SH-SY5Y (cell line): ENCODE results near the gene RASD2.

ENCODE experiments used
- GATA2 ChIP-seq: IDR thresholded peaks from 2 replicates; pipeline ENCODE4 v1.6.1; 2011; ENCODE audit warnings: mild to moderate bottlenecking, low read depth, low read length
- GATA3 ChIP-seq: IDR thresholded peaks from 2 replicates; pipeline ENCODE4 v1.6.1; 2011; ENCODE audit warnings: low read depth, mild to moderate bottlenecking, low read length, moderate library complexity

The RASD2 gene

GRCh38 chr22:35560824-35561223, 20.2 kb downstream of the RASD2 start:
- no peak for TF ChIP-seq GATA3
- TF ChIP-seq GATA2: no peak

- TF ChIP-seq GATA3 (no peak), GATA2 (no peak)
Measured at GRCh38 chr22:35561796-35562526, 21.3 kb downstream of the RASD2 start.

- no peak for TF ChIP-seq GATA3
- TF ChIP-seq GATA2: no peak
Measured at GRCh38 chr22:35563211-35563610, 22.6 kb downstream of the RASD2 start.

DNA sequence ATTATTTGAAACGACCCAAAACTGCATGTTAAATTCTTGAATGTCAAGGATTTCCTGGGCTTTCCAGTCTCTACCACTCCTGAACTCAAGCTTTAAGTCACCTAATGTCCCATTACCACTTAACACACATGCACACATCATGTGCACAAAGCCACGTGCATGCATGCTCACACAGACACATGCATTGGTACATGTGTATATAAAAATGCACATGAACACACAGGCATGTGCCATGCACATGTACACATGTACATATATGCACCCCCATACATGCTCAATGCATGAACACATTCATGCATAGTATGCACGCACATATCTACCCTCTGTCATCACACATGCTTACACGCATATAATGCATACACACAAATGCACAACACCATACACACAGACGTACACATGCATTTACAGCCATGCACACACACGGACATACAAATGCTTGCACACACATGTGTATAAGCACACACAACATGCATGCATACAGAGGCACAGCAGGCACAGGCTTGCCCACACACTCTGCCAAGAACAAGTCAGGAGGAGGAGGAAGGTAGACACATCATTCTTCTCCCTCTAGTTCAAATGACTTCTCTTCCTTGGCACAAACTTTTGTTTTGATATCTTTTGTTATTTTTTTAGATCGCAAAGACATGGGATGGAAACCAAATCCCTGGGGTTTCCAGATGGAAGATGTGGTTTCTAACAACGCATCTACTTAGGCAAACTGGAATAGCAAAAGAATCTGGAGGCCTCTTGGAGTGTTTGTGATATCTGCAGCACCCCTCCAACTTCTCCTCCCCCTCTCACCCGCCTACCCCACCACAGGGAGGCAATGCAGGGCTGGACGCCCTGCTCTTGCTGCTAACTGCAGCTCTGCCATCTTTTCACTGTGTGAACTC, 24.6 kb downstream of the RASD2 start:
- TF ChIP-seq GATA3 (no peak), GATA2 (no peak)

DNA sequence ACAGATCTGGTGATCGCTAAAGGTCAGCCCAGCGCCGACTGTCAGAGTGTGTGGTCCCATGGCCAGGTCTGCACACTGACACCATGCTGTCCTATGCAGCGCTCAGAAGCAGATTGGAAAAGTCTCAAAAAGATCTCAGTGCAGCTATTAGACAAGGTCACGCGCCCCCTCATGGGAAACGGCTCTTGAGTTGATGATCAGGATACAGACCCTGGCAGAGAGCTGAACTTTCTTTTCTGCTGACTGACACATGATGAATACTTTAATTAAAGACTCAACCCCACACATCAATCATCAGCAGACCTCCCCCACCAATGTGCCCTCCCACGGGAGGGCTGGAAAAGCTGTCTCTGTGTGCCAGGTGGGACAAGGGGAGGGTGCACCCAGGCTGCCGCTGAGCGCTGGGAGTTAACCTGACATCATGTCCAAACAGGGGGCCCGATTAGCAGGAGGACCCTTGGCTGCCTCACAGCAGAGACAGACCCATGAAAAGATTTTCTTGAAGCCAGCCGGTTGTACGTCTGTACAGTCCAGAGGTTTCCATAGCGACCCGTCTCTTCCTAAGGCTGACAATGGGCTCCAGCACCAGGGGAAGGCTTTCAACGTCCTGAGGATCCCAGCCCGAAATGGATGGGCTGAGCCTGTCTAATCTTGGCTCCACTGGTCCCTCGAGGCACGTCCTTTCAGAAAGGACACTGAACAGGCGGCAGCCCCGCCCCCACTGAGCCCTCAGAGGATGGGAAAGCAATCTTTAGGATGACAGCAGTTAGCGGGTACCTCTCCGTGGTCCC, 26.9 kb downstream of the RASD2 start:
- TF ChIP-seq GATA2: no peak
- no peak for TF ChIP-seq GATA3

DNA sequence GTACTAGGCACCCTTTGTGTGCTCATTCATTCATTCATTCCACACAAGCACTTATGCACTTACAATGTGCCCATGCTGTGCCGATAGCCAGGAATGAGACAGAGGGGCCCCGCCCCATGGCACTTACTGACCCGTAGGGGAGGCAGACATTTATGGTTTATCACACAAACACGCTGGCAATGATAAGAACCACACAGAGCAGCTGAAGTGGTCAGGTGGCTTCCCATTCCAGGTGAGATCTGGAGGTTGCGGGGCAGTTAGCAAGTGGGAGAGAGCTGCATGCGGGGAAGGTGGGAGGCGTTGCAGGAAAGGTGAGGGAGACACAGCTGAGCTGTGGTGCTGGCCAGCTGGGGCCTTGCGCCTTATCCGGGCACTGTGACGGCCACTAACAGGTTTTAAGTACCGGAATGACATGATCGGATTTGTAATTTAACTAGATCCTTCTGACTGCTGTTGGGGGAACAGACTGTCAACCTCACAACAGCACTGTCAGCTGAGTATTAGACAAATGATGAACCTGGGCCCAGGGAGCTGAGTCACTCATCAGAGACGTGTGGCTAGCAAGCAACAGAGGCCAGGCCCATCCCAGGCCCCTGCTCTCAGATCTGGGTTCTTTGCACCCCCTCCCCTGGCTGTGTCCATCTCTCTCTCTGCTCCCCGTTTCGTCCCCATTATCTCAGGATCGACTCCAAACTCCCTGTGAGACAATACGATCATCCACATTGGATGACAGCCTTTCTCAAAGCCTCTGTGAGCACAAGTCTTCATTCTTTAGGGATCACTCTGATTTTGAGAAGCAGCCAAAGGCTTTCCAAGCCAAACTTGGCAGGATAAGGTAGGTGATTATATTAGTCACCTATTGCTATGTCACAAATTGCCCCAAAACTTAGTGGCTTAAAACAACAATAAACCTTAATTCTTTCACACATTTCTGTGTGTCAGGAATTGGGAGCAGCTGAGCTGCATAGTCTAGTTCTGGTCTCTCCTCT, 28.4 kb downstream of the RASD2 start:
- no peak for TF ChIP-seq GATA3
- TF ChIP-seq GATA2: no peak

DNA sequence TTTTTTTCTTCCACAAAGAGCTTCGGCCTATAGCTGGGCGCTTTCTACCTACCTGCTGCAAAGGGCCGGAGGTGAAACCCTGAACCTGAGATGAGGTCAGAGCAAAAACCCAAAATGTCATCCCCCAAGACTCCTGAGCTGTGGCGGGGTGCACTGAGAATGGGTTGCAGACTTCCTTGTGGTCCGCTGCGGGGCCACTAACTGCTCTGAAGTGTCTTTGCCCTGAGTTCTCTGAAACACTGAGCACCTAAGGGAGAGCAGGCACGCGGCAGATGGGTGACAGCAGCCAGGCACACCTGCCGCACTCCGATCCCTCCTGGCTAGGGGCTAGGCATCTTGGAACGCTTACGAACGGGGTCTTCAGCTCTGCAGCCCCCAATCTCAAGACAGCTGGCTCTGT, 29.3 kb downstream of the RASD2 start:
- no peak for TF ChIP-seq GATA2
- no peak for TF ChIP-seq GATA3

GRCh38 chr22:35570686-35571194, 30.1 kb downstream of the RASD2 start:
- TF ChIP-seq GATA3: no peak
- TF ChIP-seq GATA2: no peak

DNA sequence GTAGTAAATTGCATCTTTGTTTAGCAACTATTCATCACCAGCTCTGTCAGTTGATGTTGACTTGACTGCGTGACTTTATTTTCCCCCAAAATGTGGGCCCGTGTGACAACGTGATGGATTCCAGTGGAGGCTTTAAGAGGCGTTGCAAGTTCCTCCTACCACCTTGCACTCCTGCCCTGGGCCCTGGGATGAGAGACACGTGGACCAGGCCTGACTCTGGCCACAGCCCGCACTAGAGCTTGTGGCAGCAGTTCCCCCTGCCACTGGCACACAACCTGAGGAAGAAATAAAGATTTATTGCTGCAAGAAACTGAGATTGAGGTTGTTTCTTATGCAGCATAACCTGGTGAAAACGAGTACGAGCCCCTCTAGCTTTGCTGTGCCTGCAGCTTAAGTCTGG, 31.9 kb downstream of the RASD2 start:
- no peak for TF ChIP-seq GATA3
- no peak for TF ChIP-seq GATA2

- TF ChIP-seq GATA2 (no peak), GATA3 (no peak)
Measured at GRCh38 chr22:35575116-35575748, 34.6 kb downstream of the RASD2 start.

DNA sequence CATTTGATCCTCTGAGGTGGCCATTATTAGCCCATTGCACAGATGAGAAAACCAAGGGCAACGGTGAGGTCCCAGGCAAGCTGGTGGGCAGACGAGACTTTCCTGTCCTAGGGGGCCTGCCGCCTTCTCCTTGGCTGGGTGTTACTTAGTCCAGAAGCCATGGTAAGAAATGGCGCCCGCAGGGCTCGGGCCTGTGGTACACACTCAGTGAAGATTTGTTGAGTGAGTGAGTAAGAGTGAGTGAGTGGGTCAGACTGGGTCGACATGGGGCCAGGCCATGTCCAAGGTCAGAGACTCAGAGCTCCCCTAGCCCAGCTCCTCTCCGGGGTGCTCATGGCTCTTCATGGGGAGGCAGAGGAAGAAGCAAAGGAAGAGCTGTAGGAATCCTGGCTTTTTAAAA, 36.0 kb downstream of the RASD2 start:
- TF ChIP-seq GATA3 (no peak), GATA2 (no peak)
